Measurements from ENCODE around the gene VAMP7. TPM values are rescaled to one million over a fixed set of nuclear protein-coding genes. Genes with fewer than 3 reads are reported as not detected.

Gene VAMP7
- total and polyA plus RNA-seq, 9 donors, result 15.9 to 42.9 (median 23.0) TPM

GRCh38 chrX:155891446-155892210, 10.5 kb downstream of the VAMP7 start:
- Histone ChIP-seq H3K4me1 (ENCODE audit: insufficient read depth) (no peaks in the 10 kb centered on the region), H3K27ac (no peak overlapping the region), H3K27me3 (no peaks in the 10 kb centered on the region), H3K36me3 (no peaks in the 10 kb centered on the region), H3K9me3 (no peaks in the 10 kb centered on the region), H3K4me3 (no peak overlapping the region)
- 40 to 43% (median 41%) methylated on average over 3 of the region's 3 CpGs for whole genome bisulfite sequencing, 3 donors
- intact Hi-C loops (cut with DNase I), result no loop called here
- TF ChIP-seq CTCF (IDR thresholded peaks at IDR 0.05), result no peak
- TF ChIP-seq POLR2A (IDR thresholded peaks at IDR 0.05), result no peak
- TF ChIP-seq EP300 (IDR thresholded peaks at IDR 0.05), result no peak
- no peak for DNase-seq

GRCh38 chrX:155893521-155893920, 12.4 kb downstream of the VAMP7 start:
- DNase-seq, result no peak
- H3K36me3 ChIP-seq, result no peaks in the 10 kb centered on the region
- 47 to 82% (median 55%) methylated on average over 3 of the region's 3 CpGs for WGBS, 3 donors
- intact Hi-C loops (cut with DNase I), result no loop called here
- no peak overlapping the region for H3K4me3 ChIP-seq
- no peak overlapping the region for H3K27ac ChIP-seq
- H3K4me1 ChIP-seq (ENCODE audit: insufficient read depth), result no peaks in the 10 kb centered on the region
- no peaks in the 10 kb centered on the region for H3K9me3 ChIP-seq
- H3K27me3 ChIP-seq, result no peaks in the 10 kb centered on the region
- TF ChIP-seq POLR2A (IDR thresholded peaks at IDR 0.05), result no peak
- no peak for TF ChIP-seq CTCF (IDR thresholded peaks at IDR 0.05)
- TF ChIP-seq EP300 (IDR thresholded peaks at IDR 0.05), result no peak

GRCh38 chrX:155896512-155896911, 15.4 kb downstream of the VAMP7 start:
- no peaks in the 10 kb centered on the region for H3K4me1 ChIP-seq (ENCODE audit: insufficient read depth)
- TF ChIP-seq POLR2A (IDR thresholded peaks at IDR 0.05) (no peak), EP300 (IDR thresholded peaks at IDR 0.05) (no peak), CTCF (IDR thresholded peaks at IDR 0.05) (no peak)
- WGBS, 3 donors, result 76 to 83% (median 81%) methylated on average over 4 of the region's 4 CpGs
- no peaks in the 10 kb centered on the region for H3K27me3 ChIP-seq
- no peaks in the 10 kb centered on the region for H3K9me3 ChIP-seq
- no peak overlapping the region for H3K4me3 ChIP-seq
- no peak overlapping the region for H3K27ac ChIP-seq
- intact Hi-C loops (cut with DNase I), result no loop called here
- H3K36me3 ChIP-seq, result no peaks in the 10 kb centered on the region
- no peak for DNase-seq

GRCh38 chrX:155899366-155899765, 18.2 kb downstream of the VAMP7 start:
- WGBS, 3 donors, result 69 to 83% (median 76%) methylated on average over 3 of the region's 3 CpGs
- TF ChIP-seq CTCF (IDR thresholded peaks at IDR 0.05) (no peak), EP300 (IDR thresholded peaks at IDR 0.05) (no peak), POLR2A (IDR thresholded peaks at IDR 0.05) (no peak)
- Histone ChIP-seq H3K27ac (no peak overlapping the region), H3K4me1 (ENCODE audit: insufficient read depth) (no peaks in the 10 kb centered on the region), H3K36me3 (no peaks in the 10 kb centered on the region), H3K27me3 (no peaks in the 10 kb centered on the region), H3K4me3 (no peak overlapping the region), H3K9me3 (no peaks in the 10 kb centered on the region)
- intact Hi-C loops (cut with DNase I), result no loop called here
- no peak for DNase-seq
